ENCODE measurements around the gene SLC25A13. TPM values are rescaled to one million over a fixed set of nuclear protein-coding genes. Genes with fewer than 3 reads are reported as not detected.

Gene SLC25A13
- total RNA-seq, 2 donors from 2014 or later = 94.3 to 114 TPM

DNA sequence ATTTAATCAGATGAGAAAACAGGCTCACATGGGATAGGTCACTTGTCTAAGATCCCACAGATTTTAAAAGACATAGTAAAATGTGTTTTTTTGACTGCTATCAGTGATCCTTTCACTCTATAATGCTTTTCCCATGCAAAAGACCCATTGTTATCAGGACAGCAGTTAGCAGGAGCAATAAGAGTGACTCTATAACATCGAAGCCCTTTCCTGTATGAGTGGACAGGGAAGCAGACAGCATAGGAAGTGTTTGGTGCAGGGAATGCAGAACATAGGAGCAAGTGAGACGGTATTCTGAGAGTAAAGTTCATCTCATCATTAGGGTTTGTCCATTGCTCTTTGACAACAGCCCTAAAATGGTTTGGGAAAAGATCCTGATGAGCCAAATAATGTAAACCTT lies 68.5 kb downstream of the SLC25A13 start:
- H3K27ac ChIP-seq (ENCODE audit: low read depth, low read length) = no peak overlapping the region
- H3K36me3 ChIP-seq (ENCODE audit: control insufficient read depth, insufficient read depth, low read length) = peaks cover 8% of the 10 kb centered on the region
- H3K4me1 Mint-ChIP-seq = peaks cover 6% of the 10 kb centered on the region
- H3K9me3 Mint-ChIP-seq = peaks cover 24% of the 10 kb centered on the region
- peaks cover 5% of the 10 kb centered on the region for H3K9me3 ChIP-seq (ENCODE audit: control insufficient read depth, low read length)
- H3K27ac Mint-ChIP-seq = no peak overlapping the region
- no peak overlapping the region for H3K4me3 ChIP-seq (ENCODE audit: low read length)
- WGBS, 2 experiments (ENCODE audit: insufficient coverage in 1 of 2, insufficient read length in 1 of 2) = 93 to 95% methylated on average over 2 of the region's 2 CpGs
- no peak for DNase-seq
- no peak overlapping the region for H3K4me3 Mint-ChIP-seq
- TF ChIP-seq, protein P1, sequence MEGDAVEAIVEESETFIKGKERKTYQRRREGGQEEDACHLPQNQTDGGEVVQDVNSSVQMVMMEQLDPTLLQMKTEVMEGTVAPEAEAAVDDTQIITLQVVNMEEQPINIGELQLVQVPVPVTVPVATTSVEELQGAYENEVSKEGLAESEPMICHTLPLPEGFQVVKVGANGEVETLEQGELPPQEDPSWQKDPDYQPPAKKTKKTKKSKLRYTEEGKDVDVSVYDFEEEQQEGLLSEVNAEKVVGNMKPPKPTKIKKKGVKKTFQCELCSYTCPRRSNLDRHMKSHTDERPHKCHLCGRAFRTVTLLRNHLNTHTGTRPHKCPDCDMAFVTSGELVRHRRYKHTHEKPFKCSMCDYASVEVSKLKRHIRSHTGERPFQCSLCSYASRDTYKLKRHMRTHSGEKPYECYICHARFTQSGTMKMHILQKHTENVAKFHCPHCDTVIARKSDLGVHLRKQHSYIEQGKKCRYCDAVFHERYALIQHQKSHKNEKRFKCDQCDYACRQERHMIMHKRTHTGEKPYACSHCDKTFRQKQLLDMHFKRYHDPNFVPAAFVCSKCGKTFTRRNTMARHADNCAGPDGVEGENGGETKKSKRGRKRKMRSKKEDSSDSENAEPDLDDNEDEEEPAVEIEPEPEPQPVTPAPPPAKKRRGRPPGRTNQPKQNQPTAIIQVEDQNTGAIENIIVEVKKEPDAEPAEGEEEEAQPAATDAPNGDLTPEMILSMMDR (conservative IDR thresholded peaks at IDR 0.05) = no peak
- no peaks in the 10 kb centered on the region for H3K27me3 ChIP-seq (ENCODE audit: control insufficient read depth, insufficient read depth, low read length, poor library complexity, severe bottlenecking)
- no peaks in the 10 kb centered on the region for H3K27me3 Mint-ChIP-seq (ENCODE audit: insufficient read depth)
- peaks cover 32% of the 10 kb centered on the region for H3K36me3 Mint-ChIP-seq (ENCODE audit: low read depth)
- H3K4me1 ChIP-seq (ENCODE audit: control insufficient read depth, insufficient read depth, low read length) = no peaks in the 10 kb centered on the region
- H3K9ac ChIP-seq (ENCODE audit: extremely low read depth, low read length, poor library complexity, severe bottlenecking) = no peak overlapping the region

DNA sequence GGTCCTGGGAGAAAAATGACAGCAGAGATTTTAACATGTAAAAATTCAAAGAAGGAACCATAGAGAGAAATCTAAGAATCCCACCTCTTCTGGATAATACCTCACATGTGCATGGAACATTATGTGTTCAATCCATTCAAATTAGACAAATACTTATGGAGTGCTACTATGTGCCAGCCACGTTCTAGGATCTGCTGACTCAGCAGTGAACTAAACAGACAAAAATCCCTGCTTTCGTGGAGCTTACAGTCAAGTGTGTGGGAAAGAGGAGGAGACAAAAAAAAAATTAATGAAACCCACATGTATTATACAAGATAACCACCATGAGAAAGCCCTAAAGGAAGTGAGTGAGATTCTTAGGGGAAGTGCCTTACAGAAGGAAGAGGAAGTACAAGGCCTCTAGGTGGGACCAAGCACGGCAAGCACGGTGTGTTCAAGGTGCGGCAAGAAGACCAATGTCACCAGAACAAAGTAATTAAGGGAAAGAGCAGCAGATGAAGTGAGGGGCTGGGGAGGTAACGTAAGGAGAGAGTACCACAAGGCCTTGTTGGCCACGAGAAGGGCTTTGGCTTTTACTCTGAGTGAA lies 71.0 kb downstream of the SLC25A13 start:
- H3K36me3 ChIP-seq (ENCODE audit: control insufficient read depth, insufficient read depth, low read length) = peaks cover 8% of the 10 kb centered on the region
- DNase-seq = no peak
- no peak overlapping the region for H3K4me3 Mint-ChIP-seq
- no peaks in the 10 kb centered on the region for H3K27me3 Mint-ChIP-seq (ENCODE audit: insufficient read depth)
- no peak overlapping the region for H3K27ac ChIP-seq (ENCODE audit: low read depth, low read length)
- no peaks in the 10 kb centered on the region for H3K27me3 ChIP-seq (ENCODE audit: control insufficient read depth, insufficient read depth, low read length, poor library complexity, severe bottlenecking)
- no peaks in the 10 kb centered on the region for H3K4me1 ChIP-seq (ENCODE audit: control insufficient read depth, insufficient read depth, low read length)
- H3K9ac ChIP-seq (ENCODE audit: extremely low read depth, low read length, poor library complexity, severe bottlenecking) = no peak overlapping the region
- H3K9me3 Mint-ChIP-seq = peaks cover under 1% of the 10 kb centered on the region
- TF ChIP-seq, protein P1 (conservative IDR thresholded peaks at IDR 0.05) = no peak
- H3K36me3 Mint-ChIP-seq (ENCODE audit: low read depth) = peaks cover 18% of the 10 kb centered on the region
- H3K27ac Mint-ChIP-seq = no peak overlapping the region
- H3K9me3 ChIP-seq (ENCODE audit: control insufficient read depth, low read length) = no peaks in the 10 kb centered on the region
- no peak overlapping the region for H3K4me3 ChIP-seq (ENCODE audit: low read length)
- H3K4me1 Mint-ChIP-seq = peaks cover 6% of the 10 kb centered on the region
- WGBS, 2 experiments (ENCODE audit: insufficient coverage in 1 of 2, insufficient read length in 1 of 2) = 97% methylated on average over 5 to 7 of the region's 7 CpGs

DNA sequence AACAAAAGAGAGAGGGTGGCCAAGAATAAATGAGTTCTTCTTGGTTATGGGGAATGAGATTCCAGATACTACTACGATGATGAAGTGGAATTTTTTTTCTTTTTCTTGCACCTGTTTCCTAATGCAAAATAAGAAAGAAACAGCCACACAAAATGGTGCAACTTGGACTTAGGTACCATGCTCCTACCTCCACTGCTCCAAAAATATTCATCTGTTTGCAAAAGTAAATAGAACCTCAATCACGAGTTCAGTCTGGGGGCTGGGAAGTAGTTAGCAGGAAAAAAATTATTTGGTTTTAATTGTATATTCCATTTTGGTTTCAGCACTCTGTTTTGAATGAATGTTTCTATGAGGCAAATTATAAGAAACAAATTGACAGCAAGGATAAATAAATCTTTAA lies 73.5 kb downstream of the SLC25A13 start:
- no peak overlapping the region for H3K9ac ChIP-seq (ENCODE audit: extremely low read depth, low read length, poor library complexity, severe bottlenecking)
- H3K4me1 Mint-ChIP-seq = peaks cover 10% of the 10 kb centered on the region
- TF ChIP-seq, protein P1 (conservative IDR thresholded peaks at IDR 0.05) = no peak
- H3K9me3 ChIP-seq (ENCODE audit: control insufficient read depth, low read length) = no peaks in the 10 kb centered on the region
- no peaks in the 10 kb centered on the region for H3K9me3 Mint-ChIP-seq
- H3K27me3 ChIP-seq (ENCODE audit: control insufficient read depth, insufficient read depth, low read length, poor library complexity, severe bottlenecking) = no peaks in the 10 kb centered on the region
- WGBS, 2 experiments (ENCODE audit: insufficient coverage in 1 of 2, insufficient read length in 1 of 2) = 93 to 100% methylated on average over 1 to 2 of the region's 2 CpGs
- H3K27ac Mint-ChIP-seq = no peak overlapping the region
- no peaks in the 10 kb centered on the region for H3K27me3 Mint-ChIP-seq (ENCODE audit: insufficient read depth)
- no peak overlapping the region for H3K4me3 ChIP-seq (ENCODE audit: low read length)
- H3K36me3 Mint-ChIP-seq (ENCODE audit: low read depth) = peaks cover 17% of the 10 kb centered on the region
- H3K4me3 Mint-ChIP-seq = no peak overlapping the region
- peaks cover 4% of the 10 kb centered on the region for H3K4me1 ChIP-seq (ENCODE audit: control insufficient read depth, insufficient read depth, low read length)
- H3K27ac ChIP-seq (ENCODE audit: low read depth, low read length) = no peak overlapping the region
- H3K36me3 ChIP-seq (ENCODE audit: control insufficient read depth, insufficient read depth, low read length) = peaks cover 8% of the 10 kb centered on the region
- DNase-seq = no peak

All from endodermal cell (in vitro differentiated cells).